Esophagus (tissue), 2 donors: Measurements from ENCODE around the gene PIK3C2A. TPM values are rescaled to one million over a fixed set of nuclear protein-coding genes. Genes with fewer than 3 reads are reported as not detected.
A peak's percentile ranks its signal among the peaks of the same experiment; 100 is the strongest.

Source experiments
- H3K27ac ChIP-seq, 2 donors: one replicate each; pipeline ENCODE4 v1.5.1; 2013; ENCODE audit warnings: low read depth in 2 of 2, mild to moderate bottlenecking in 2 of 2, inconsistent platforms in 1 of 2, low read length in 1 of 2, moderate library complexity in 1 of 2
- H3K27me3 ChIP-seq, 2 donors: one replicate each; pipeline ENCODE4 v1.6.1; 2013; ENCODE audit warnings: low read length in 2 of 2, control low read depth in 1 of 2, mild to moderate bottlenecking in 1 of 2; ENCODE audit not compliant: insufficient read depth in 2 of 2, control insufficient read depth in 1 of 2
- H3K36me3 ChIP-seq, 2 donors: one replicate each; pipeline ENCODE4 v1.6.1; 2013; ENCODE audit warnings: low read length in 1 of 2; ENCODE audit not compliant: control insufficient read depth in 2 of 2, insufficient read depth in 2 of 2
- H3K4me1 ChIP-seq, 2 donors: one replicate each; pipeline ENCODE4 v1.6.1; 2013; ENCODE audit warnings: low read length in 1 of 2; ENCODE audit not compliant: control insufficient read depth in 2 of 2, insufficient read depth in 2 of 2
- H3K4me3 ChIP-seq, 2 donors: one replicate each; pipeline ENCODE4 v1.5.1; 2013; ENCODE audit warnings: low read length in 2 of 2, mild to moderate bottlenecking in 2 of 2, low read depth in 1 of 2, moderate library complexity in 1 of 2
- H3K9me3 ChIP-seq, 2 donors: one replicate each; pipeline ENCODE4 v1.6.1; 2013; ENCODE audit warnings: mild to moderate bottlenecking in 2 of 2, low read depth in 1 of 2, low read length in 1 of 2, moderate library complexity in 1 of 2; ENCODE audit not compliant: control insufficient read depth in 2 of 2, insufficient read depth in 1 of 2
- WGBS, 2 donors: extraction: QIAGEN DNeasy Blood & Tissue Kit; methylation state at CpG; one replicate each; pipeline ENCODE4 v1.1.7; 2013; 5-methylcytosine and 5-hydroxymethylcytosine counted together
- polyA plus RNA-seq, 2 donors: library from polyadenylated mRNA; stranded (reverse); fragments of 200-250 nt; gene quantifications; one replicate each; pipeline ENCODE4 v1.2.3, GENCODE V29; 2013
- donor health status: healthy with polysubstance abuse.
- donor health status: Bipolar disorder and iron deficiency.

Gene PIK3C2A
- polyA plus RNA-seq, 2 donors, result 5.6 to 6.5 TPM

DNA sequence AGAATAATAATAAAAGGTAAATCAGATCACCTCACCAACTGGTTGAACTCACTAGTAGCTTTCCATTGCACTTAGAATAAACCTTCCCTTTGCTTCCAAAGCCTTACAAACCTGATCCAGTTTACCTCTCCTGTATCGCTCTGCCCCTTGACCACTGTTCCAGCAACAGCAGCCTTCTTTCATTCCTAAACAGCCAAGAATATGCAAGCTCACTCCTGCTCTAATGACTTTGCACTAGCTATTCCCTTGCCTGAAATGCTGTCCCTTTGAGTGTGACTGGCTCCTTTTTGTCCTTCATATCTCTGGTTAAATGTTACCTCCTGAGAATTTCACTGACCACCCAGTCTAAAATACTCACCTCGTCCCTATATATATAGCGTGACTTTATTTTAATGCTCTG is 9.6 kb upstream of the PIK3C2A start:
- Histone ChIP-seq H3K36me3 (no peaks in the 10 kb centered on the region), H3K4me1 (no peaks in the 10 kb centered on the region), H3K27ac (no peak overlapping the region), H3K27me3 (peaks cover 0 to 2% of the 10 kb centered on the region in 2 donors), H3K9me3 (no peaks in the 10 kb centered on the region), H3K4me3 (no peak overlapping the region)
- 96 to 97% methylated on average over 3 of the region's 3 CpGs for WGBS, 2 donors

DNA sequence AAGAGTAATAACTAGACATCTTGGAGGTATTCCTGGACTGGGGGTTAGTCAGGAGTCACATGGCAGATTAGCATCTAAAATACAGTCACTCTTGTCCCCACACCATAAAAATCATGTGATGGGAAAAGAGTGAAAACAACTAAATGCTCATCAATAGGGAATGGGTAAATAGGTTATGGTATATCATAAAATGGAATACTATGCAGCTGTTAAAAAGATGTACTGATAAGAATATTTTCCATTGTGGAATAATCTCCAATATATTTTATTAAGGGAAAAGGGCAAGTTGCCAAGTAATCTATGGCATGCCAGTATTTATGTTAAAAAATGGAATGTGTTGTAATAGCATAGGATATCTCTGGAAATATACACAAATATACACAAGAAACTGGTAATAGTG is 6.6 kb upstream of the PIK3C2A start:
- peaks cover 0 to 2% of the 10 kb centered on the region in 2 donors for H3K27me3 ChIP-seq
- no peaks in the 10 kb centered on the region for H3K9me3 ChIP-seq
- no peaks in the 10 kb centered on the region for H3K4me1 ChIP-seq
- H3K4me3 ChIP-seq, result no peak overlapping the region
- H3K36me3 ChIP-seq, result no peaks in the 10 kb centered on the region
- no peak overlapping the region for H3K27ac ChIP-seq

DNA sequence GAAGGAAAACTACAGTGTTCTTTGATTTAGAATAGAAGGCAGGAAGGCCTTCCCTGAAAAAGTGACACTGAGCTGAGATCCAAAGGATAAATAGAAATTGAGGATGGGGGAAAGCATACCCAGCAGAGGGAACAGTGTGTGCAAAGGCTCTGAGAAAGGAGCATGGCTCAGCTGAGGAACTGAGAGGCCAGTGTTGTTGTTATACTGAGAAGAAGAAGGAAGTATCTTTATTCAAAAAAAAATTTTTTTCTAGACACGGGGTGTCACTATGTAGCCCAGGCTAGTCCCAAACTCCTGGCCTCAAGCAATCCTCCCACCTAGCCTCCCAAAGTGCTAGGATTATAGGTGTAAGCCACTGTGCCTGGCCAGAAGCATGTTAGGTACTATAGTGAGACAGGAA is 3.5 kb upstream of the PIK3C2A start:
- H3K4me3 ChIP-seq, result no peak overlapping the region
- H3K9me3 ChIP-seq, result no peaks in the 10 kb centered on the region
- 77 to 78% methylated on average over 1 of the region's 1 CpG for WGBS, 2 donors
- H3K27me3 ChIP-seq, result no peaks in the 10 kb centered on the region
- no peaks in the 10 kb centered on the region for H3K36me3 ChIP-seq
- no peak overlapping the region for H3K27ac ChIP-seq
- no peaks in the 10 kb centered on the region for H3K4me1 ChIP-seq

DNA sequence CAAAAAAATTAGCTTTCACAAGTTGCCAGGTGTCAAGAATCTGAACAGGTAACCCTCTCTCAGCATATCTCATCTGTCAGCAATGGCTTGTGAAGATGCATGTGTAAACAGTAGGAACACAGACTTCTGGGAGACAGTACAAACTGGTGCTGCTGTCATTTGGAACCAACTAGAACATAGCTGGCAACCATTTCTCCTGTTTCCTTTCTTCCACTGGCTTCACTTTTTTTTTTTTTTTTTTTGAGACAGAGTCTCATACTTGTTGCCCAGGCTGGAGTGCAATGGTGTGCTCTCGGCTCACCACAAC is 2.1 kb upstream of the PIK3C2A start:
- 90 to 100% methylated on average over 1 of the region's 1 CpG for WGBS, 2 donors

DNA sequence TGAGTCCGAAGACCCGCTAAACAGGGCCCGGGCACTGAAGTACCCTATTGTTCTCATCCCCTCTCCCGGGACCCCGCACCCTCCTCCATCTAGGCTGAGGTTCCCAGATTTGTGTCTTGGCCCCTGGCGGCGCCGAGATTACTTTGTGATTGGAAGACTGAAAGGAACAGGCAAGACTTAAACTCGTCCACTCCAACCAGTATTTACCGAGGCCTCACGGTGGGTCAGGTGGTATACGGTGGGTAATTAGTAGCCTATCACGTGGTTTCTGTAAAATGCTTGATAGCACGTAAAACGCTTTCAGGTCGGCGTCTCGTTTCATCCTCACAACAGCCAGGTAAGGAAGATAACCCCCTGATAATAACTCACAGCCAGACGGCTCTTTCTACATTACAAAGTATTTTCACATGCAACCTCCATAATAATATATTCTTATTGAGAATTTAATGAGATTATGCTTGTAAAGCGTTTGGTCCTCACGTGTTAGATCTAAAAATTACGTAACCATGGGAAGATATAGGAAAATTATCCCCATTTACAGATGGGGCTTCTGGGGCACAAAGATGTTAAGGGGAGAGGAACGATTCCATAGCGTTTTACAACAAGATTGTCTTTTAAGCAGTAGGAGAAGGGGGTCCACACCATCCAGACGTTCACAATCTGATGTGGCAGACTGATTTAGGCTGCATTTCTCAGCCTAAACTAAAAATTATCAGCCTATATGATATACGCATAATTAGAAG is 642 bp upstream of the PIK3C2A start:
- Histone ChIP-seq H3K27ac (peak overlapping the region; percentile 93 to 97), H3K4me3 (peak overlapping the region; percentile 81 to 92), H3K27me3 (no peaks in the 10 kb centered on the region), H3K36me3 (no peaks in the 10 kb centered on the region), H3K9me3 (no peaks in the 10 kb centered on the region), H3K4me1 (no peaks in the 10 kb centered on the region)
- WGBS, 2 donors, result 3 to 4% methylated on average over 26 of the region's 26 CpGs

More for the DNA sequence above, 2.1 kb upstream of the PIK3C2A start:
- Histone ChIP-seq H3K27ac (no peak overlapping the region), H3K4me1 (no peaks in the 10 kb centered on the region), H3K4me3 (no peak overlapping the region), H3K9me3 (no peaks in the 10 kb centered on the region), H3K27me3 (no peaks in the 10 kb centered on the region), H3K36me3 (no peaks in the 10 kb centered on the region)

DNA sequence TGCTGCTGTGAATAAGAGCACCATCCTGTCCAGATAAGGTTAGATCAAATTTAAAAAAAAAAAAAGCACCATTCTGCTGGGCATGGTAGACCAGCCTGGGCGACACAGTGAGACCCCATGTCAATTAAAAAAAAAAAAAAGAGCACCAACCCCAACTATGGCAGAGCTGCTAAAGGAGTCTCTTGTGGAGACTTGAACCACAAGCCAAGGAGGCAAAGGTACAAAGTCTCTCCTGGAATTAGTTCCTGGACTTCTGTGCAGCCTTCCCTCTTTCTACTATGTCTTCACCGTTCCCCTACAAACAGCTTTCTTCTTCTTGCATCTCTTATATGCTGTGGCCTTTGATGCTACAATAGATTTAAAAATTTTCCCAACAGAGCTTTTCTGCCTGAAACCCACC is 1.3 kb downstream of the PIK3C2A start:
- Histone ChIP-seq H3K4me1 (no peaks in the 10 kb centered on the region), H3K27ac (no peak overlapping the region), H3K27me3 (no peaks in the 10 kb centered on the region), H3K4me3 (peak overlapping the region in 1 of 2 donors; percentile 81), H3K9me3 (no peaks in the 10 kb centered on the region), H3K36me3 (peaks cover 0 to 2% of the 10 kb centered on the region in 2 donors)
- 44 to 53% methylated on average over 2 of the region's 2 CpGs for WGBS, 2 donors

DNA sequence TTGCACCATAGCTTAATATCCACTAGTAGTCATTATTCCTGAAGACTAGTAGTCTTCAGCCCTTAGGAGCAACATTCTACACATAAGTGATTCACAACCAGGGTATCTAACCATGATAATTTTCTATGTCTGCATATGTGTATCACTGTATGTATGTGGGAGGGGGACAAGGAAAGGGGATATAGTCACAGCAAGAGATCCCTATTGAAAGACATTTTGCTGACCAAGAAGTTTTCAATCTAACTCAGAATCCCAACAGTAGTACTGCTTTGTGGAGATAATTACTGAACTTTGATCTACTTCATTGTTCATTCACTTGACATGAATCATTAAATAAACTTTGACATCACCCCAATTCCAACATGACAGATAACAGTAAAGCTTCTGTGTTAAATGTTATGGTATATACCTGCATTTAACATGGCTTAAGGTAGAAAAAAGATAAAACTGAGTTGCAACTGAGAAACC is 10.3 kb downstream of the PIK3C2A start:
- no peak overlapping the region for H3K4me3 ChIP-seq
- H3K27me3 ChIP-seq, result no peaks in the 10 kb centered on the region
- no peaks in the 10 kb centered on the region for H3K4me1 ChIP-seq
- no peaks in the 10 kb centered on the region for H3K9me3 ChIP-seq
- H3K27ac ChIP-seq, result no peak overlapping the region
- peaks cover 4 to 5% of the 10 kb centered on the region in 2 donors for H3K36me3 ChIP-seq

DNA sequence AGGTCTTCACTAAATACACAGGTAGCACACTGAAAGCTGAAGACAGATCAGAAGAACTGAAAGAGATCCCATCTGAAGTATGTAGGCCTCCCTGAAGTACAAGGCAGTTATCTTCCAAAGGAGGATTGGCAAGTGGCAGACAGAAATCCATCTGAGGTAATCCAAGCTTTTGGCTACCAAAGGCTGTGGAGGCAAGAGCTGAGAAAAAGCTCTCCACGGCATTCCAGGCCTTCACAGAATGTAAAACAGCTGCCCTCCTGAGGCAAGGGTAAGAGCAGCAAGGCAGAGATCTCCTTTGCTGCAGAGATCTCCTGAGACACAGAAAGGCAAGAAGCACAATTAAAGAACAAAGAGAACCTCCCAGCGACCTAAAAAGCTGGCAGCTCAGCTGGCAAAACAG is 19.1 kb downstream of the PIK3C2A start:
- H3K36me3 ChIP-seq, result peaks cover 0 to 4% of the 10 kb centered on the region in 2 donors
- H3K9me3 ChIP-seq, result no peaks in the 10 kb centered on the region
- 77 to 83% methylated on average over 2 of the region's 2 CpGs for WGBS, 2 donors
- H3K27me3 ChIP-seq, result no peaks in the 10 kb centered on the region
- no peak overlapping the region for H3K4me3 ChIP-seq
- H3K27ac ChIP-seq, result no peak overlapping the region
- H3K4me1 ChIP-seq, result no peaks in the 10 kb centered on the region

DNA sequence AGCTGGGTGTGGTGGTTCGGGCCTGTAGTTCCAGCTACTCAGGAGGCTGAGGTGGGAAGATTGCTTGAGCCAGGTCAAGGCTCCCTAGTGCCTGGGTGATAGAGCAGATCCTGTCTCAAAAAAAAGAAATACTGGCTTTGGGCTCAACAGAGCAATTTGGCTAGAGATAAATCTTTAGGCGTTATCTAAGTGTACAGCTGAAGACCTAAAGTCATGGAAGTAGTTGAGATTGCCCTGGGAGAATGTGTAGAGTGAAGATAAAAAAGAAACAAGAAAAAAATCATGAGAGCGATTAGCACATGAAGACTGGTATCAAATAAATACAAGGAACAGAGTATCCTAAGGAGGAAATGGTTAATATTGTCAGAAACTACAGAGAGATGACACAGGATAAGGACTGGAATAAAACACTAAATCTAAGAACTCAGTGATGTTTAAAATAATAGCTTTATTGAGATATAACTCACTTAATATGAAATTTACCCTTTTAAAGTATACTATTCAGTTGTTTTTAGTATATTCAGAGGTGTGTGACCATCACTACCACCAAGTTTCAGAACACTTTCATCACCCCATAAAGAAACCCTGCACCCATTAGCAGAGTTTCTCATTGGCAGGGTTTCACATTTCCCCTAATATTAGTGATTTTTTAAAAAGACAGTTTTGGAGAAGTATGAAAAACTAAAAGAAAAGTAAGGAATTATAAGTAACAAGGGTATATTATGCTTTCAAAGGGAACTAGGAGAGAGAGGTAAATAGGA is 20.7 kb downstream of the PIK3C2A start:
- Histone ChIP-seq H3K27ac (no peak overlapping the region), H3K4me1 (no peaks in the 10 kb centered on the region), H3K36me3 (peaks cover 0 to 4% of the 10 kb centered on the region in 2 donors), H3K27me3 (no peaks in the 10 kb centered on the region), H3K9me3 (no peaks in the 10 kb centered on the region), H3K4me3 (no peak overlapping the region)
- 94 to 96% methylated on average over 3 of the region's 3 CpGs for WGBS, 2 donors

DNA sequence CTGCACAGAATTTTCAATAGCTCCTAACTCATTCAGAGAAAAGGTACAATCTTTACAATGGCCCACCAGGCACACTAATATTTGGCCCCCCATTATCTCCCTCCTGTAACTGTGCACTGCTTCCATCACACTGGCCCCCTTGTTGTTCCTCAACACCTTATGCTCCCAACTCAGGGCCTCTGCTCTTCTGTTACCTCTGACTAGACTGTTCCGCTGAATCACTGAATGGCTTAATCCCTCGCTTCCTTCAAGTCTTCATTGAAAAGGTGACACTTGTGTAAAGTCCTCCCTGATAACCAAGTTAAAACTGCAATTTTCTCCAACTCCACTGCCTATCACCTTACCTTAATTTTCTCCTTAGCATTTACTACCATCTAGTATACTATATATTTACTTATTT is 21.8 kb downstream of the PIK3C2A start:
- no peak overlapping the region for H3K27ac ChIP-seq
- no peaks in the 10 kb centered on the region for H3K9me3 ChIP-seq
- no peaks in the 10 kb centered on the region for H3K4me1 ChIP-seq
- H3K36me3 ChIP-seq, result no peaks in the 10 kb centered on the region
- no peak overlapping the region for H3K4me3 ChIP-seq
- 90 to 94% methylated on average over 2 of the region's 2 CpGs for WGBS, 2 donors
- no peaks in the 10 kb centered on the region for H3K27me3 ChIP-seq
